Esophagus muscularis mucosa (tissue), 4 donors: ENCODE data around the gene FOXD4L6. TPM values are rescaled to one million over a fixed set of nuclear protein-coding genes. Genes with fewer than 3 reads are reported as not detected.
"Not testable (repeated sequence)": the region's sequence is repeated elsewhere in the genome, so short reads cannot be mapped to it uniquely, and the experiment has no call there.

Source experiments
- DNase-seq: peaks from one replicate; pipeline ENCODE4 v3.0.0-alpha.2; 2017; ENCODE audit errors: extremely low spot score
- H3K27ac ChIP-seq, 4 donors: fragments of 200-600 bp; sonication (generic); replicated peaks in 1 of 4; 1 replicate in 3 of 4; 2 replicates in 1 of 4; pipeline ENCODE4 v1.5.1; 2016 to 2019; ENCODE audit warnings: mild to moderate bottlenecking in 1 of 4
- H3K27me3 ChIP-seq, 4 donors: fragments of 200-600 bp; sonication (generic); one replicate each; pipeline versions ENCODE4 v1.5.1 to v1.6.0; 2016 to 2019
- H3K36me3 ChIP-seq, 4 donors: fragments of 200-600 bp; sonication (generic); one replicate each; pipeline ENCODE4 v1.5.1; 2016 to 2019
- H3K4me1 ChIP-seq, 4 donors: fragments of 200-600 bp; sonication (generic); one replicate each; pipeline ENCODE4 v1.5.1; 2016 to 2019
- H3K4me3 ChIP-seq, 4 donors: fragments of 200-600 bp; sonication (generic); 1 replicate in 2 of 4; 2 replicates in 2 of 4; pipeline ENCODE4 v1.5.1; 2016 to 2019; ENCODE audit warnings: mild to moderate bottlenecking in 4 of 4, moderate library complexity in 1 of 4
- H3K9me3 ChIP-seq, 4 donors: fragments of 200-600 bp; sonication (generic); 1 replicate in 3 of 4; 2 replicates in 1 of 4; pipeline ENCODE4 v1.5.1; 2016 to 2019
- WGBS: methylation state at CpG from one replicate; pipeline ENCODE4 v1.1.5; 2018; 5-methylcytosine and 5-hydroxymethylcytosine counted together
- intact Hi-C: fragments of 100-400 bp; cut with DNase I; formaldehyde crosslinking; loops from one replicate; pipeline ENCODE4 v1.15.1; 2023
- total RNA-seq, 4 donors: library from RNA; depleted of rRNA; stranded (reverse); fragments of >200 nt; gene quantifications; one replicate each; pipeline versions ENCODE4 v1.1.0 to v1.2.1, GENCODE V29; 2016

Gene FOXD4L6
- total RNA-seq, 4 donors from 2014 or later, result 0.33 TPM; not detected in 3

GRCh38 chr9:41119311-41119710 is 9.2 kb downstream of the FOXD4L6 start:
- H3K4me1 ChIP-seq, H3K36me3 ChIP-seq, H3K9me3 ChIP-seq, H3K4me3 ChIP-seq, intact Hi-C loops, DNase-seq, H3K27ac ChIP-seq: not testable (repeated sequence)
- 46% methylated on average over 7 of the region's 7 CpGs for WGBS
- H3K27me3 ChIP-seq, result peaks cover 0 to 16% (median 0%) of the 10 kb centered on the region in 4 donors

- H3K9me3 ChIP-seq, intact Hi-C loops: not testable (repeated sequence)
- WGBS, result no CpG with 5 or more reads among the region's 14 CpGs
Observed at GRCh38 chr9:41113348-41113747, 15.1 kb downstream of the FOXD4L6 start.

GRCh38 chr9:41111414-41111813 is 17.1 kb downstream of the FOXD4L6 start:
- H3K9me3 ChIP-seq, H3K27ac ChIP-seq, H3K36me3 ChIP-seq, DNase-seq, H3K4me3 ChIP-seq, intact Hi-C loops, H3K4me1 ChIP-seq: not testable (repeated sequence)
- 87% methylated on average over 11 of the region's 12 CpGs for WGBS
- H3K27me3 ChIP-seq, result peaks cover 0 to 36% (median 4%) of the 10 kb centered on the region in 4 donors

More at GRCh38 chr9:41113348-41113747, 15.1 kb downstream of the FOXD4L6 start:
- H3K27me3 ChIP-seq, result peaks cover 0 to 23% (median 0%) of the 10 kb centered on the region in 4 donors
- not testable (repeated sequence) for H3K36me3 ChIP-seq, H3K4me1 ChIP-seq, H3K4me3 ChIP-seq, DNase-seq, H3K27ac ChIP-seq

GRCh38 chr9:41110913-41111312 is 17.6 kb downstream of the FOXD4L6 start:
- H3K9me3 ChIP-seq, H3K4me1 ChIP-seq, H3K36me3 ChIP-seq, H3K4me3 ChIP-seq, H3K27ac ChIP-seq, DNase-seq, intact Hi-C loops: not testable (repeated sequence)
- peaks cover 0 to 36% (median 4%) of the 10 kb centered on the region in 4 donors for H3K27me3 ChIP-seq
- 47% methylated on average over 10 of the region's 10 CpGs for WGBS

GRCh38 chr9:41109253-41109652 is 19.2 kb downstream of the FOXD4L6 start:
- H3K36me3 ChIP-seq, DNase-seq, H3K4me1 ChIP-seq, intact Hi-C loops, H3K27ac ChIP-seq, H3K4me3 ChIP-seq, H3K9me3 ChIP-seq: not testable (repeated sequence)
- WGBS, result 34% methylated on average over 4 of the region's 13 CpGs
- peaks cover 0 to 42% (median 4%) of the 10 kb centered on the region in 4 donors for H3K27me3 ChIP-seq

- intact Hi-C loops, H3K27ac ChIP-seq: not testable (repeated sequence)
Observed at GRCh38 chr9:41108816-41109215, 19.7 kb downstream of the FOXD4L6 start.

GRCh38 chr9:41106472-41107116 is 21.9 kb downstream of the FOXD4L6 start:
- whole genome bisulfite sequencing, result no CpG with 5 or more reads among the region's 34 CpGs
- H3K36me3 ChIP-seq, H3K27ac ChIP-seq, H3K4me3 ChIP-seq, intact Hi-C loops, H3K9me3 ChIP-seq, H3K4me1 ChIP-seq, DNase-seq: not testable (repeated sequence)
- peaks cover 0 to 37% (median 4%) of the 10 kb centered on the region in 4 donors for H3K27me3 ChIP-seq

More at GRCh38 chr9:41108816-41109215, 19.7 kb downstream of the FOXD4L6 start:
- not testable (repeated sequence) for H3K4me3 ChIP-seq, H3K4me1 ChIP-seq, DNase-seq, H3K9me3 ChIP-seq, H3K36me3 ChIP-seq
- H3K27me3 ChIP-seq, result peaks cover 0 to 39% (median 4%) of the 10 kb centered on the region in 4 donors
- WGBS, result no CpG with 5 or more reads among the region's 22 CpGs

- not testable (repeated sequence) for DNase-seq
- 58% methylated on average over 10 of the region's 13 CpGs for WGBS
Observed at GRCh38 chr9:41105557-41106253, 22.8 kb downstream of the FOXD4L6 start.

GRCh38 chr9:41104542-41104941 is 23.9 kb downstream of the FOXD4L6 start:
- H3K9me3 ChIP-seq, H3K4me1 ChIP-seq, intact Hi-C loops, H3K27ac ChIP-seq, DNase-seq, H3K4me3 ChIP-seq, H3K36me3 ChIP-seq: not testable (repeated sequence)
- H3K27me3 ChIP-seq, result peaks cover 0 to 33% (median 4%) of the 10 kb centered on the region in 4 donors
- WGBS, result 35% methylated on average over 3 of the region's 19 CpGs

More at GRCh38 chr9:41105557-41106253, 22.8 kb downstream of the FOXD4L6 start:
- H3K4me1 ChIP-seq, H3K36me3 ChIP-seq, H3K9me3 ChIP-seq, H3K27ac ChIP-seq, H3K4me3 ChIP-seq, intact Hi-C loops: not testable (repeated sequence)
- H3K27me3 ChIP-seq, result peaks cover 0 to 36% (median 4%) of the 10 kb centered on the region in 4 donors

- H3K4me1 ChIP-seq, H3K36me3 ChIP-seq, intact Hi-C loops, H3K4me3 ChIP-seq, DNase-seq, H3K9me3 ChIP-seq, H3K27ac ChIP-seq: not testable (repeated sequence)
- 79% methylated on average over 7 of the region's 7 CpGs for WGBS
- peaks cover 0 to 13% (median 0%) of the 10 kb centered on the region in 4 donors for H3K27me3 ChIP-seq
Observed at GRCh38 chr9:41100508-41100907, 28.0 kb downstream of the FOXD4L6 start.

- DNase-seq, result peak; percentile 82
- H3K36me3 ChIP-seq, H3K27ac ChIP-seq, intact Hi-C loops, H3K27me3 ChIP-seq, H3K4me3 ChIP-seq, H3K4me1 ChIP-seq, H3K9me3 ChIP-seq: not testable (repeated sequence)
- 67% methylated on average over 4 of the region's 4 CpGs for WGBS
Observed at GRCh38 chr9:41098759-41099158, 29.7 kb downstream of the FOXD4L6 start.

GRCh38 chr9:41095060-41095459 is 33.4 kb downstream of the FOXD4L6 start:
- H3K27me3 ChIP-seq, H3K36me3 ChIP-seq, H3K27ac ChIP-seq, H3K9me3 ChIP-seq, H3K4me1 ChIP-seq, DNase-seq, H3K4me3 ChIP-seq, intact Hi-C loops: not testable (repeated sequence)
- 53% methylated on average over 2 of the region's 2 CpGs for WGBS
